K562 (cell line): ENCODE measurements around the gene IL36RN. TPM values are rescaled to one million over a fixed set of nuclear protein-coding genes. Genes with fewer than 3 reads are reported as not detected.

ENCODE experiments used
- EP400 ChIP-seq: fragments of 450-650 bp; IDR thresholded peaks from 2 replicates; pipeline ENCODE4 v1.6.1; 2017; ENCODE audit warnings: antibody characterized with exemption, mild to moderate bottlenecking, moderate library complexity
- HDAC8 ChIP-seq: fragments of 450-650 bp; IDR thresholded peaks from 2 replicates; pipeline ENCODE4 v1.6.1; 2016; ENCODE audit warnings: mild to moderate bottlenecking, missing genetic modification characterization, moderate library complexity, missing compliant biosample characterization
- KHSRP ChIP-seq: fragments of 450-650 bp; IDR thresholded peaks from 2 replicates; pipeline ENCODE4 v1.6.1; 2017
- KLF13 ChIP-seq: fragments of 450-650 bp; IDR thresholded peaks from 2 replicates; pipeline ENCODE4 v1.6.1; 2016; ENCODE audit warnings: missing genetic modification characterization, low read depth, mild to moderate bottlenecking, missing compliant biosample characterization, moderate library complexity, borderline replicate concordance
- NCOA6 ChIP-seq: fragments of 450-650 bp; IDR thresholded peaks from 2 replicates; pipeline ENCODE4 v1.6.1; 2017; ENCODE audit warnings: mild to moderate bottlenecking
- NR3C1 ChIP-seq: sonication (generic); formaldehyde crosslinking; IDR thresholded peaks from 2 replicates; pipeline ENCODE4 v1.8.1; 2022; ENCODE audit warnings: missing genetic modification reagents
- POLR3G ChIP-seq: IDR thresholded peaks from 2 replicates; pipeline ENCODE4 v1.6.1; 2011; ENCODE audit not compliant: insufficient read length, insufficient replicate concordance; ENCODE audit errors: extremely low read depth
- SREBF1 ChIP-seq: fragments of 150-350 bp; IDR thresholded peaks from 2 replicates; pipeline ENCODE4 v1.6.1; 2014; ENCODE audit warnings: antibody characterized with exemption, low read depth, low read length, borderline replicate concordance
- TAF1 ChIP-seq: IDR thresholded peaks from 2 replicates; pipeline ENCODE4 v1.6.1; 2011; ENCODE audit warnings: mild to moderate bottlenecking, low read length, moderate library complexity; ENCODE audit not compliant: insufficient read depth, control insufficient read depth, severe bottlenecking; ENCODE audit errors: extremely low read depth
- polyA plus RNA-seq, 8 experiments: library from polyadenylated mRNA; depleted of rRNA in 4 of 8; stranded (reverse) in 5 of 8; unstranded in 3 of 8; fragments of >200 nt; fragmentation: Nextera tagmentation in 2 of 8; fragmentation: Illumina TruSeq in 1 of 8; extraction: Ambion mirVana in 2 of 8; extraction: Trizol in 1 of 8; gene quantifications; 2 replicates each; pipeline versions ENCODE4 v1.2.1 to v1.2.3, GENCODE V29; 2011 to 2014; ENCODE audit warnings: inconsistent platforms in 1 of 8, missing spikeins in 1 of 8
- total RNA-seq, 7 experiments: library from RNA; depleted of rRNA in 6 of 7; stranded (reverse); fragments of >200 nt in 6 of 7; fragmentation: Illumina TruSeq in 2 of 7; extraction: Trizol in 2 of 7; gene quantifications; 2 replicates each; pipeline versions ENCODE4 v1.2.1 to v1.2.3, GENCODE V29; 2011 to 2021; ENCODE audit warnings: low replicate concordance in 1 of 7
- TF ChIP-seq, protein P1 (sequence below): fragments of 450-650 bp; IDR thresholded peaks from 2 replicates; pipeline ENCODE4 v1.6.1; 2016; ENCODE audit warnings: low read depth, mild to moderate bottlenecking, moderate library complexity
- TF ChIP-seq, protein P2 (sequence below): fragments of 150-350 bp; conservative IDR thresholded peaks from 2 replicates; pipeline ENCODE4 v1.6.1; 2014; ENCODE audit warnings: low read length
- TF ChIP-seq, protein P3 (sequence below): IDR thresholded peaks from 3 replicates; pipeline ENCODE4 v1.6.1; 2011; ENCODE audit warnings: borderline replicate concordance, mild to moderate bottlenecking; ENCODE audit not compliant: insufficient read length, insufficient read depth
- TF ChIP-seq, protein P4 (sequence below): fragments of 200-800 bp; sonication (Bioruptor generic); IDR thresholded peaks from 2 replicates; pipeline ENCODE4 v1.6.1; 2017; ENCODE audit warnings: missing genetic modification characterization, missing compliant biosample characterization
- TF ChIP-seq, protein P5 (sequence below): fragments of 150-350 bp; IDR thresholded peaks from 2 replicates; pipeline ENCODE4 v1.6.1; 2014; ENCODE audit warnings: low read depth, mild to moderate bottlenecking, low read length, borderline replicate concordance
- TF ChIP-seq, protein P6 (sequence below): IDR thresholded peaks from 2 replicates; pipeline ENCODE4 v1.6.1; 2016; ENCODE audit warnings: missing genetic modification characterization, missing compliant biosample characterization

Gene IL36RN
- total and polyA plus RNA-seq, 9 of the 15 experiments (the other 6 are each of a cell fraction or from before 2014, with no cell fraction given), result not detected

DNA sequence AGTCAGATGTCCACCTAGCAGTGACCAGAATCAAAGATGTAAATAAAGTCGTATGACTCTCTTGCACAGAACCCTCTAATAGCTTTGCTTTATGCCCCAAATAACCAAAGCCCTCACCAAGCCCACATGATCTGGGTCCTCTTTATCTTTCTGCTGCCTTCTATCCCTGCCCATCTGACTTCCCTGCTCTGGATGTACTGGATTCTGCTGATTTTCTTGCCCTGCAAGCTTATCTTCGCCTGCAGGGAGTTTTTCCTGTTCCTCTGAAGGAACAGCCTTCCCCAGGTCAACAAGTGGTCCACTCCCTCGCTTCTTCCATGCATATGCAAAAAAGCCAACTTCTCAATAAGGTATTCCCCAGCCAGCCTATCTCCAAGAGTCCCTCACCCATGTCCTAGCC, 25.0 kb upstream of the IL36RN start (continued):
- TF ChIP-seq, protein P1, sequence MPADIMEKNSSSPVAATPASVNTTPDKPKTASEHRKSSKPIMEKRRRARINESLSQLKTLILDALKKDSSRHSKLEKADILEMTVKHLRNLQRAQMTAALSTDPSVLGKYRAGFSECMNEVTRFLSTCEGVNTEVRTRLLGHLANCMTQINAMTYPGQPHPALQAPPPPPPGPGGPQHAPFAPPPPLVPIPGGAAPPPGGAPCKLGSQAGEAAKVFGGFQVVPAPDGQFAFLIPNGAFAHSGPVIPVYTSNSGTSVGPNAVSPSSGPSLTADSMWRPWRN, result no peak
- TF ChIP-seq, protein P2, sequence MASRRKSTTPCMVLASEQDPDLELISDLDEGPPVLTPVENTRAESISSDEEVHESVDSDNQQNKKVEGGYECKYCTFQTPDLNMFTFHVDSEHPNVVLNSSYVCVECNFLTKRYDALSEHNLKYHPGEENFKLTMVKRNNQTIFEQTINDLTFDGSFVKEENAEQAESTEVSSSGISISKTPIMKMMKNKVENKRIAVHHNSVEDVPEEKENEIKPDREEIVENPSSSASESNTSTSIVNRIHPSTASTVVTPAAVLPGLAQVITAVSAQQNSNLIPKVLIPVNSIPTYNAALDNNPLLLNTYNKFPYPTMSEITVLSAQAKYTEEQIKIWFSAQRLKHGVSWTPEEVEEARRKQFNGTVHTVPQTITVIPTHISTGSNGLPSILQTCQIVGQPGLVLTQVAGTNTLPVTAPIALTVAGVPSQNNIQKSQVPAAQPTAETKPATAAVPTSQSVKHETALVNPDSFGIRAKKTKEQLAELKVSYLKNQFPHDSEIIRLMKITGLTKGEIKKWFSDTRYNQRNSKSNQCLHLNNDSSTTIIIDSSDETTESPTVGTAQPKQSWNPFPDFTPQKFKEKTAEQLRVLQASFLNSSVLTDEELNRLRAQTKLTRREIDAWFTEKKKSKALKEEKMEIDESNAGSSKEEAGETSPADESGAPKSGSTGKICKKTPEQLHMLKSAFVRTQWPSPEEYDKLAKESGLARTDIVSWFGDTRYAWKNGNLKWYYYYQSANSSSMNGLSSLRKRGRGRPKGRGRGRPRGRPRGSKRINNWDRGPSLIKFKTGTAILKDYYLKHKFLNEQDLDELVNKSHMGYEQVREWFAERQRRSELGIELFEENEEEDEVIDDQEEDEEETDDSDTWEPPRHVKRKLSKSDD, result no peak
- TF ChIP-seq, protein P3, sequence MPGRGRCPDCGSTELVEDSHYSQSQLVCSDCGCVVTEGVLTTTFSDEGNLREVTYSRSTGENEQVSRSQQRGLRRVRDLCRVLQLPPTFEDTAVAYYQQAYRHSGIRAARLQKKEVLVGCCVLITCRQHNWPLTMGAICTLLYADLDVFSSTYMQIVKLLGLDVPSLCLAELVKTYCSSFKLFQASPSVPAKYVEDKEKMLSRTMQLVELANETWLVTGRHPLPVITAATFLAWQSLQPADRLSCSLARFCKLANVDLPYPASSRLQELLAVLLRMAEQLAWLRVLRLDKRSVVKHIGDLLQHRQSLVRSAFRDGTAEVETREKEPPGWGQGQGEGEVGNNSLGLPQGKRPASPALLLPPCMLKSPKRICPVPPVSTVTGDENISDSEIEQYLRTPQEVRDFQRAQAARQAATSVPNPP, result no peak
- TF ChIP-seq SREBF1, result no peak
- no peak; the same call in 1 of the 2 replicates for TF ChIP-seq EP400
- TF ChIP-seq, protein P4, sequence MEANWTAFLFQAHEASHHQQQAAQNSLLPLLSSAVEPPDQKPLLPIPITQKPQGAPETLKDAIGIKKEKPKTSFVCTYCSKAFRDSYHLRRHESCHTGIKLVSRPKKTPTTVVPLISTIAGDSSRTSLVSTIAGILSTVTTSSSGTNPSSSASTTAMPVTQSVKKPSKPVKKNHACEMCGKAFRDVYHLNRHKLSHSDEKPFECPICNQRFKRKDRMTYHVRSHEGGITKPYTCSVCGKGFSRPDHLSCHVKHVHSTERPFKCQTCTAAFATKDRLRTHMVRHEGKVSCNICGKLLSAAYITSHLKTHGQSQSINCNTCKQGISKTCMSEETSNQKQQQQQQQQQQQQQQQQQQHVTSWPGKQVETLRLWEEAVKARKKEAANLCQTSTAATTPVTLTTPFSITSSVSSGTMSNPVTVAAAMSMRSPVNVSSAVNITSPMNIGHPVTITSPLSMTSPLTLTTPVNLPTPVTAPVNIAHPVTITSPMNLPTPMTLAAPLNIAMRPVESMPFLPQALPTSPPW (CRISPR knock-in tag), result no peak
- TF ChIP-seq KHSRP, result no peak
- TF ChIP-seq NCOA6, result no peak
- TF ChIP-seq HDAC8 (tag), result no peak
- TF ChIP-seq, protein P5, sequence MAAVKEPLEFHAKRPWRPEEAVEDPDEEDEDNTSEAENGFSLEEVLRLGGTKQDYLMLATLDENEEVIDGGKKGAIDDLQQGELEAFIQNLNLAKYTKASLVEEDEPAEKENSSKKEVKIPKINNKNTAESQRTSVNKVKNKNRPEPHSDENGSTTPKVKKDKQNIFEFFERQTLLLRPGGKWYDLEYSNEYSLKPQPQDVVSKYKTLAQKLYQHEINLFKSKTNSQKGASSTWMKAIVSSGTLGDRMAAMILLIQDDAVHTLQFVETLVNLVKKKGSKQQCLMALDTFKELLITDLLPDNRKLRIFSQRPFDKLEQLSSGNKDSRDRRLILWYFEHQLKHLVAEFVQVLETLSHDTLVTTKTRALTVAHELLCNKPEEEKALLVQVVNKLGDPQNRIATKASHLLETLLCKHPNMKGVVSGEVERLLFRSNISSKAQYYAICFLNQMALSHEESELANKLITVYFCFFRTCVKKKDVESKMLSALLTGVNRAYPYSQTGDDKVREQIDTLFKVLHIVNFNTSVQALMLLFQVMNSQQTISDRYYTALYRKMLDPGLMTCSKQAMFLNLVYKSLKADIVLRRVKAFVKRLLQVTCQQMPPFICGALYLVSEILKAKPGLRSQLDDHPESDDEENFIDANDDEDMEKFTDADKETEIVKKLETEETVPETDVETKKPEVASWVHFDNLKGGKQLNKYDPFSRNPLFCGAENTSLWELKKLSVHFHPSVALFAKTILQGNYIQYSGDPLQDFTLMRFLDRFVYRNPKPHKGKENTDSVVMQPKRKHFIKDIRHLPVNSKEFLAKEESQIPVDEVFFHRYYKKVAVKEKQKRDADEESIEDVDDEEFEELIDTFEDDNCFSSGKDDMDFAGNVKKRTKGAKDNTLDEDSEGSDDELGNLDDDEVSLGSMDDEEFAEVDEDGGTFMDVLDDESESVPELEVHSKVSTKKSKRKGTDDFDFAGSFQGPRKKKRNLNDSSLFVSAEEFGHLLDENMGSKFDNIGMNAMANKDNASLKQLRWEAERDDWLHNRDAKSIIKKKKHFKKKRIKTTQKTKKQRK, result no peak
- no peak for TF ChIP-seq NR3C1 (CRISPR knock-in tag)
- no peak for TF ChIP-seq POLR3G
- TF ChIP-seq TAF1, result no peak
- TF ChIP-seq, protein P6, sequence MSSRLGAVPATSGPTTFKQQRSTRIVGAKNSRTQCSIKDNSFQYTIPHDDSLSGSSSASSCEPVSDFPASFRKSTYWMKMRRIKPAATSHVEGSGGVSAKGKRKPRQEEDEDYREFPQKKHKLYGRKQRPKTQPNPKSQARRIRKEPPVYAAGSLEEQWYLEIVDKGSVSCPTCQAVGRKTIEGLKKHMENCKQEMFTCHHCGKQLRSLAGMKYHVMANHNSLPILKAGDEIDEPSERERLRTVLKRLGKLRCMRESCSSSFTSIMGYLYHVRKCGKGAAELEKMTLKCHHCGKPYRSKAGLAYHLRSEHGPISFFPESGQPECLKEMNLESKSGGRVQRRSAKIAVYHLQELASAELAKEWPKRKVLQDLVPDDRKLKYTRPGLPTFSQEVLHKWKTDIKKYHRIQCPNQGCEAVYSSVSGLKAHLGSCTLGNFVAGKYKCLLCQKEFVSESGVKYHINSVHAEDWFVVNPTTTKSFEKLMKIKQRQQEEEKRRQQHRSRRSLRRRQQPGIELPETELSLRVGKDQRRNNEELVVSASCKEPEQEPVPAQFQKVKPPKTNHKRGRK (tag), result no peak
- no peak for TF ChIP-seq KLF13
